SK-N-SH treated with all-trans-retinoic acid at 6 μM for 48 hours (cell line): Measurements from ENCODE around the gene CCM2.
A peak's percentile ranks its signal among the peaks of the same experiment; 100 is the strongest.

Experiments used
- ATAC-seq: fragments of 200-7000 bp; cut with Tn5 transposase; 3 replicates; pipeline ENCODE4 v1.9.1; 2020; ENCODE audit warnings: mild to moderate bottlenecking, moderate library complexity
- ARNTL ChIP-seq: fragments of 450-650 bp; formaldehyde crosslinking; IDR thresholded peaks from 2 replicates; pipeline ENCODE4 v1.5.0; 2020; ENCODE audit warnings: low read depth, mild to moderate bottlenecking, moderate library complexity, borderline replicate concordance
- BACH2 ChIP-seq: fragments of 250-450 bp; sonication (Bioruptor Pico); IDR thresholded peaks from 2 replicates; pipeline ENCODE4 v1.9.0; 2021; ENCODE audit warnings: mild to moderate bottlenecking, borderline replicate concordance
- CREB5 ChIP-seq: fragments of 250-450 bp; sonication (Bioruptor Pico); IDR thresholded peaks from 2 replicates; pipeline ENCODE4 v1.5.1; 2020; ENCODE audit warnings: low read depth, mild to moderate bottlenecking, moderate library complexity
- CSDC2 ChIP-seq: fragments of 250-450 bp; sonication (Bioruptor Pico); IDR thresholded peaks from 2 replicates; pipeline ENCODE4 v1.5.0; 2020; ENCODE audit warnings: mild to moderate bottlenecking, moderate library complexity
- ESRRG ChIP-seq: fragments of 250-450 bp; sonication (Bioruptor Pico); IDR thresholded peaks from 2 replicates; pipeline ENCODE4 v1.6.1; 2021; ENCODE audit warnings: mild to moderate bottlenecking
- GLIS3 ChIP-seq: fragments of 250-450 bp; sonication (Bioruptor Pico); IDR thresholded peaks from 2 replicates; pipeline ENCODE4 v1.5.0; 2020; ENCODE audit warnings: mild to moderate bottlenecking, moderate library complexity
- ISL1 ChIP-seq: fragments of 250-450 bp; sonication (Bioruptor Pico); IDR thresholded peaks from 2 replicates; pipeline ENCODE4 v2.1.2; 2022; ENCODE audit warnings: mild to moderate bottlenecking, moderate library complexity
- PATZ1 ChIP-seq: fragments of 250-450 bp; sonication (Bioruptor Pico); IDR thresholded peaks from 2 replicates; pipeline ENCODE4 v1.8.0; 2020; ENCODE audit warnings: mild to moderate bottlenecking, moderate library complexity, borderline replicate concordance
- PPARA ChIP-seq: fragments of 250-450 bp; sonication (Bioruptor Pico); IDR thresholded peaks from 2 replicates; pipeline ENCODE4 v1.5.0; 2020; ENCODE audit warnings: mild to moderate bottlenecking, borderline replicate concordance
- RARB ChIP-seq: fragments of 250-450 bp; sonication (Bioruptor Pico); IDR thresholded peaks from 2 replicates; pipeline ENCODE4 v1.8.0; 2021; ENCODE audit warnings: mild to moderate bottlenecking, moderate library complexity
- SNAI2 ChIP-seq: fragments of 250-450 bp; sonication (Bioruptor Pico); IDR thresholded peaks from 2 replicates; pipeline ENCODE4 v1.5.0; 2020; ENCODE audit warnings: mild to moderate bottlenecking, moderate library complexity
- TCF4 ChIP-seq: fragments of 250-450 bp; sonication (Bioruptor Pico); IDR thresholded peaks from 2 replicates; pipeline ENCODE4 v1.8.0; 2021; ENCODE audit warnings: mild to moderate bottlenecking, moderate library complexity, borderline replicate concordance
- TOX ChIP-seq: fragments of 250-450 bp; sonication (Bioruptor Pico); IDR thresholded peaks from 2 replicates; pipeline ENCODE4 v1.8.0; 2021; ENCODE audit warnings: mild to moderate bottlenecking, moderate library complexity, borderline replicate concordance
- TSHZ2 ChIP-seq: fragments of 250-450 bp; sonication (Bioruptor Pico); IDR thresholded peaks from 2 replicates; pipeline ENCODE4 v1.5.0; 2020; ENCODE audit warnings: mild to moderate bottlenecking, moderate library complexity
- ZC3H10 ChIP-seq: fragments of 250-450 bp; sonication (Bioruptor Pico); IDR thresholded peaks from 2 replicates; pipeline ENCODE4 v1.5.1; 2021; ENCODE audit warnings: mild to moderate bottlenecking, moderate library complexity
- ZFP30 ChIP-seq: fragments of 450-650 bp; formaldehyde crosslinking; IDR thresholded peaks from 2 replicates; pipeline ENCODE4 v1.5.0; 2022; ENCODE audit warnings: mild to moderate bottlenecking, moderate library complexity
- ZNF565 ChIP-seq: fragments of 450-650 bp; formaldehyde crosslinking; conservative IDR thresholded peaks from 2 replicates; pipeline ENCODE4 v1.5.0; 2020; ENCODE audit warnings: low read depth, mild to moderate bottlenecking, moderate library complexity
- ZNF70 ChIP-seq: fragments of 450-650 bp; formaldehyde crosslinking; IDR thresholded peaks from 2 replicates; pipeline ENCODE4 v1.5.0; 2020; ENCODE audit warnings: mild to moderate bottlenecking, moderate library complexity
- ZNF8 ChIP-seq: fragments of 450-650 bp; formaldehyde crosslinking; IDR thresholded peaks from 2 replicates; pipeline ENCODE4 v1.5.0; 2020; ENCODE audit warnings: mild to moderate bottlenecking, moderate library complexity

CCM2 gene

DNA sequence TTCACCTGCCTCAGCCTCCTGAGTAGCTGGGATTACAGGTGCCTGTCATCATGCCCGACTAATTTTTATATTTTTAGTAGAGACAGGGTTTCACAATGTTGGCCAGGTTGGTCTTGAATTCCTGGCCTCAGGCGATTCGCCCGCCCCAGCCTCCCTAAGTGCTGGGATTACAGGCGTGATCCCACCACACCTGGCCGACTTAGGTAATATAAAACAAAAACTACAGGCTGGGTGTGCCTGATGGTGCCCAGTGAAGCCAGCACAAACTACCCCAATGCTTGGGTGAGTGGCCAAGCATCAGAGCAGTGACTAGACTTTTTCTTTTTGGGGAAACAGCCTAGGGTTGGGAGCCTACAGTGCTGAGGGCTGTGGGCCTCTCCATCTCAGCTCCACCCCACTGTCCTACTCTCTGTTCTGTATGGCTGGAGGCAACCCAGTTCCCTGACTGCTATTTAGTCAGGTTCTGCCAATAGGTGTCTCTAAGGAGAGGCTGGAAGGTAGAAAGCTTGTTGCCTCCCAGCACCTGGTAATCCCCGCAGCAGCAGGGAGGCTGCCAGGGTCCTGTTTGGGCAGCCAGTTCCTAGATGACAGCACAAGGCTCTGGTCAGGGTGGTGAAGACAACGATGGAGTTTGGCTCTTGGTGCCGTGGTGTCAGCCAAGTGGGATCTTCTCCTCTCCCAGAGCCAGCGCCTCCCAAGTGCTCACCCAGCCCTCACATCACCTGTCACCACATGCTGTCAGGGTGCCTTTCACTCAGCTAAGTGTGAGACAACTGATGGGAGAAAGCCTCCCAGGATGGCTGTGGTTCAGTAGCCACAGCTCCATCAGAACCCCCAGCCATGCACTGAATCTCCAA is 99.2 kb downstream of the CCM2 start:
- no peak for TF ChIP-seq PATZ1 (CRISPR knock-in tag)
- no peak for TF ChIP-seq ZNF70
- TF ChIP-seq ISL1 (CRISPR knock-in tag), result no peak
- no peak for TF ChIP-seq BACH2 (CRISPR knock-in tag)
- no peak for TF ChIP-seq TSHZ2
- peak; percentile 22 for ATAC-seq

DNA sequence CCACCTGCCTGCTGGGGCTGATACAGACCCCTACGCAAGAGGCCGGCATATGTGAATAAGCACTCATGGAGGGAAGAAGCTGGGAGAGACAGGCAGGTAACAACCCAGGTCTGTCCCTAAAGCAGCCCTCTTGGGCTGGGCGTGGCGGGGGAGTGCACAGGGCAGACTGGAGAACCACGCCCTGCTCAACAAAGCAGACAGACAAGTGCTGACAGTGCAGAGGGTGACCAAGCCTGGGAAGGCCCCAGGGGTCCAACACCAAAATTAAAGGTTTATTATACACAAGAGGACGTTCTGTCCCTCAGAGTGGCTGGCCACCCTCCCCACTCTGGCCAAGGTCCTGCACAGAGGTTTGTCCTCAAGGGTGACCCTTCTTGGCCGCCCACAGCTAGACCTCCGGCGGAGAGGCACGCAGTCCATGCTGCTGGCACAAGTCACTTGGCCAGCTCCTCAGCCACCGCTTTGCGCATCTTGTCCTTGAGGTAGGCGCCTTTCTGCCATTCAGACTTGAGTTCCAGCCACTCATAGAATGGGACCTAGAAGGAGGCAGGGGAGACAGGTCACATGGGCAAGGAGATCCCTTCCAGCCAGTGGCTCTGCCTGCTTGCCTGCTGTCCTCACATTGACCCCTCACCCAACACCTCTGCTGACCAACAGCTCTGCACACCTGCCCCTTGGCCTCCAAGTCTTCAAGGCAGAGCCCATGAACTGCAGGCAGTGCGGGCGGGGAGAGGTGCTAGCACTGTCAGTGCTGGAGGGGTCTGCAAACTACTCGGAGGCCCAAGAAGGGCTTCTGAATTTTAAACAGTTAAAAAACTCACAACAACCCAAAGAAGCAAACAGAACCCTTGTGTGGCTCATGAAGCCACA is 100.1 kb downstream of the CCM2 start:
- TF ChIP-seq SNAI2 (CRISPR knock-in tag) (no peak), ZNF70 (no peak), ZNF8 (no peak), CREB5 (CRISPR knock-in tag) (no peak)
- no peak; the same call in 2 of the 3 replicates for ATAC-seq

GRCh38 chr7:45100761-45101480 is 100.9 kb downstream of the CCM2 start:
- ATAC-seq, result no peak
- TF ChIP-seq TOX (no peak), ARNTL (no peak), ZNF70 (no peak), PPARA (CRISPR knock-in tag) (no peak), RARB (no peak), ZNF565 (CRISPR knock-in tag) (no peak), CSDC2 (CRISPR knock-in tag) (no peak), ISL1 (CRISPR knock-in tag) (no peak), ESRRG (CRISPR knock-in tag) (no peak)

DNA sequence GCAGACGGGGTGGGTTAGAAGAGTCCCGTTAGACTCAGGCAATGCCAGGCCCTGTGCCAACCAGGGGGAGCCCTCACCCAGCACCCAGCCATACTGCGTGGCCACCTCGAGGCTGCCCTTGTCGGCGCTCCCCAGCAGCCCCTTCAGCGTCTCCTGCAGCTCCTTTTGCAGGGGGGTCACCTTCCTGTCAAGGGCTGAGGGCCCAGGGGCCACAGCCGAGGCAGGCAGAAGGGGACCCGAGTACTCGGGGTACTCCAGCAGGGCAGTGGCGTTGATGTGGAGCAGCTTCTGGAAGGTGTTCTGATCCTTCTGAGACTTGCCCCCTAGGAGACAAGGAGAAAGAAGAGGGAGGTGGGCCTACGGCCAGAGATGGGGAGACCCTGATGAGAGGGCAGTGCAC is 101.7 kb downstream of the CCM2 start:
- ATAC-seq, result no peak
- TF ChIP-seq CSDC2 (CRISPR knock-in tag) (no peak), GLIS3 (no peak), PPARA (CRISPR knock-in tag) (no peak), SNAI2 (CRISPR knock-in tag) (no peak)

DNA sequence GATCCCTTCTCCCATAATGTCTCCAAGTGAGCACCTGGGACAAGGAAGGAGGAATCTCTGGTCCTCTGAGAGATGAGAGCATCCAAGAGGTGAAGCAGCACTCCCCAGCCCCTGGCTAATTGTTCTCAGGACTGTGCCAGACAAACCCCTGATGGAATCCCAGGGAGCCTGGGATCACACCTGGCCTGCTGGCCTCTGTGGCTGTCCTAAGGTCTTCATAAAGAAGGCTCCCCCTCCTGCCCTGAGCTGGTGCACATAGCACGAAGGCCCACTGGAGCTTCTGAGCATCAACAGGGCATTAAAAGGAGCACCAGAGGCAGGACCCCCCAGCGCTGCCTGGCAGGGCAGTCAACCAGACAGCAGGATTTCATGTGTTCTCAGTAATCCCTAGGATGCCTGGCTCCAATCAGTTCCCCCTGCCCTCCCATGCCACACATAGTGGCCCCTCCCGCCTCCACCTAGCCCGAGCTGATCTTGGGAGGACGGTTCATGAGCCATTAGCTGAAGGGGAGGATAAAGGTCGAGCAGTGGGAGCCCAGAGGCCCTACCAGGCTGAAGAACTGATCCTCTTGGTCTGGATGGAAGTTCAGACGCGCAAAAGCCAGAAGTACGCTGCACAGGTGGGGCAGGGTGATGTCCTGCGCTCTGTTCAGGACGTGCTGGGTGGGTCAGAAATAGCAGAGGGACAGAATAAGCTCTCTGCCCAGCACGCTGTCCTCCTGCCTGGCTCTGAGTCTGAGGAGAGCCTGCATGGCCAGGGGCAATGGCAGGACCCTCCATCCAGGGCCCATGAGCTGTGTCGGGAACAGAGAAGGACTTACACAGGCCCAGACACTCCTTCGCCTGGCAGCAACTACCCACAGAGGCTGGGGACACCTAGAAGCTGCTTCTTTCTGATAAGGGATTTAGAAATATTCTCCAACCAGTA is 103.0 kb downstream of the CCM2 start:
- ATAC-seq, result no peak
- TF ChIP-seq PPARA (CRISPR knock-in tag) (no peak), GLIS3 (no peak), RARB (no peak), ZNF8 (no peak), ZC3H10 (CRISPR knock-in tag) (no peak), PATZ1 (CRISPR knock-in tag) (no peak), SNAI2 (CRISPR knock-in tag) (no peak), ZNF565 (CRISPR knock-in tag) (no peak), ZFP30 (no peak), TCF4 (no peak), ARNTL (no peak), CREB5 (CRISPR knock-in tag) (no peak), TOX (no peak)
